ENCODE results near the gene GNG12. TPM values are rescaled to one million over a fixed set of nuclear protein-coding genes. Genes with fewer than 3 reads are reported as not detected.

Gene GNG12
- total and polyA plus RNA-seq, 4 donors: 84.9 to 175 (median 110) TPM

DNA sequence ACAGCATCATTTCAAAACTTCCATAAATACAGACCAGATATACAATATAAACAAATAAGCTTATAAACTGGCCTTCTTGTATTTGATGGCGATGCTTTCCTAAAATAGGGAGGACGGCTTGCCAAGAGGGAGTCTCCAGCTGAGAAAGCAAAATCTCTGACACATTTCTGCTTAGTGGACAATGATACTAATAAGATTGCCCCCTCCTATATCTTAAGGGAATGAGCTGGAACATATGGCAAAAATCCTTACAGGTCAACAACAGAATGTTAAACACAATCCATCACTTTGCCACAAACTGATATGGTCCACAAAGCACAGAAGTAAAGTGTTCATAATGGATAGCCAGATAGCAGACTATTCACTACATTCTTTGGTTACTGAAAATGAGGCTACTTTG lies 155.3 kb downstream of the GNG12 start:
- H3K4me3 ChIP-seq (ENCODE audit: low read length in 2 of 2): no peak overlapping the region
- peaks cover 0 to 2% of the 10 kb centered on the region in 2 donors for H3K4me1 ChIP-seq (ENCODE audit: control insufficient read depth in 1 of 2, insufficient read depth in 2 of 2, low read length in 2 of 2)
- no peaks in the 10 kb centered on the region for H3K27me3 ChIP-seq (ENCODE audit: control insufficient read depth in 1 of 2, insufficient read depth in 2 of 2, low read length in 1 of 2)
- no peaks in the 10 kb centered on the region for H3K36me3 ChIP-seq (ENCODE audit: control insufficient read depth in 1 of 2, insufficient read depth in 2 of 2, low read length in 1 of 2)
- H3K27ac ChIP-seq (ENCODE audit: low read depth in 1 of 2, low read length in 2 of 2): no peak overlapping the region
- DNase-seq: no peak
- intact Hi-C loops (cut with DNase I): no loop called here
- H3K9me3 ChIP-seq (ENCODE audit: control insufficient read depth, low read length): no peaks in the 10 kb centered on the region
- WGBS, 2 donors: 44 to 47% methylated on average over 2 of the region's 2 CpGs
- ATAC-seq (ENCODE audit: low FRiP score): no peak

DNA sequence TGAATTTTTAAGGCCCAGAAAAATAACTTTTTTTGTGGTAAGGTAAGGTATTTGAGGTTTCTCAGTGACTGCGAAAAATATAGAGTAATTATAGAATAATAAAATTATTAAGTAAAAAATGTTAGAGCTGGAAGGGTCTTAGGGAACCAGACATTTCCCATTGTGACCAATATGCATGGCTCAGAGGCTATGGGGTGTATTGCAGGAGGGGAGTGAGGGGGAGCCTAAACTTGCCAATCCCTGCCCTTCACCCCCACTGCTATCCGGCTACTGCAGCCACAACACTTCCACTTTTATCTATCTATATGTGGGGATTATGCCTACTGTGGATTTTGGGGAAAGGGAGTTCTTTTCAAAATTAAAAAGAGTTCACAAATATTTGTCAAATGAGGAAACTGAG lies 155.9 kb downstream of the GNG12 start:
- H3K27ac ChIP-seq (ENCODE audit: low read depth in 1 of 2, low read length in 2 of 2): no peak overlapping the region
- no peak overlapping the region for H3K4me3 ChIP-seq (ENCODE audit: low read length in 2 of 2)
- intact Hi-C loops (cut with DNase I): no loop called here
- H3K36me3 ChIP-seq (ENCODE audit: control insufficient read depth in 1 of 2, insufficient read depth in 2 of 2, low read length in 1 of 2): no peaks in the 10 kb centered on the region
- WGBS, 2 donors: 96 to 98% methylated on average over 2 of the region's 2 CpGs
- H3K27me3 ChIP-seq (ENCODE audit: control insufficient read depth in 1 of 2, insufficient read depth in 2 of 2, low read length in 1 of 2): no peaks in the 10 kb centered on the region
- DNase-seq: no peak
- no peak for ATAC-seq (ENCODE audit: low FRiP score)
- H3K9me3 ChIP-seq (ENCODE audit: control insufficient read depth, low read length): no peaks in the 10 kb centered on the region
- peaks cover 0 to 2% of the 10 kb centered on the region in 2 donors for H3K4me1 ChIP-seq (ENCODE audit: control insufficient read depth in 1 of 2, insufficient read depth in 2 of 2, low read length in 2 of 2)

DNA sequence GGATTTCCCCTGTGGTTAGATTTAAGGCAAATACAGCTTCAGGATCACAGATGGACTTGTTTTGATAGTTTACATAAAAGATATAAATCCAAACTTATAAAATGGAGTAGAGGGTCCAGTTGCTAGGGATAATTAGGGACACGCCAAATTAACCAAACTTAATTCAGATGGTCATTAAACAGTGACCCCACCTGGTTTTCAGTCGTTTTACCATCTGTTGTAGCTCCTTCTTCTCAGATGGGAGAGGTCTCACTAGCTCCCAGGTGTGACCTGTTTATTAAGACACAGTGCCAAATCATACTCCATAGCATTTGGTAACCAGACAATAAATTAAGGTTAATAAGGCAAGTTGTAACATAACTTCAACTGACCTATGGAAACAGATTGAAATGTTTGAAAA lies 156.3 kb downstream of the GNG12 start:
- H3K9me3 ChIP-seq (ENCODE audit: control insufficient read depth, low read length): no peaks in the 10 kb centered on the region
- intact Hi-C loops (cut with DNase I): no loop called here
- no peak overlapping the region for H3K4me3 ChIP-seq (ENCODE audit: low read length in 2 of 2)
- no peaks in the 10 kb centered on the region for H3K27me3 ChIP-seq (ENCODE audit: control insufficient read depth in 1 of 2, insufficient read depth in 2 of 2, low read length in 1 of 2)
- H3K4me1 ChIP-seq (ENCODE audit: control insufficient read depth in 1 of 2, insufficient read depth in 2 of 2, low read length in 2 of 2): peaks cover 0 to 2% of the 10 kb centered on the region in 2 donors
- no peak overlapping the region for H3K27ac ChIP-seq (ENCODE audit: low read depth in 1 of 2, low read length in 2 of 2)
- ATAC-seq (ENCODE audit: low FRiP score) (no peak), DNase-seq (no peak)
- WGBS, 2 donors: 84 to 86% methylated on average over 2 of the region's 2 CpGs
- no peaks in the 10 kb centered on the region for H3K36me3 ChIP-seq (ENCODE audit: control insufficient read depth in 1 of 2, insufficient read depth in 2 of 2, low read length in 1 of 2)

GRCh38 chr1:67676287-67676686 lies 157.0 kb downstream of the GNG12 start:
- Histone ChIP-seq H3K27me3 (ENCODE audit: control insufficient read depth in 1 of 2, insufficient read depth in 2 of 2, low read length in 1 of 2) (no peaks in the 10 kb centered on the region), H3K4me3 (ENCODE audit: low read length in 2 of 2) (no peak overlapping the region), H3K27ac (ENCODE audit: low read depth in 1 of 2, low read length in 2 of 2) (no peak overlapping the region), H3K36me3 (ENCODE audit: control insufficient read depth in 1 of 2, insufficient read depth in 2 of 2, low read length in 1 of 2) (no peaks in the 10 kb centered on the region), H3K9me3 (ENCODE audit: control insufficient read depth, low read length) (no peaks in the 10 kb centered on the region), H3K4me1 (ENCODE audit: control insufficient read depth in 1 of 2, insufficient read depth in 2 of 2, low read length in 2 of 2) (peaks cover 0 to 2% of the 10 kb centered on the region in 2 donors)
- ATAC-seq (ENCODE audit: low FRiP score) (no peak), DNase-seq (no peak)
- intact Hi-C loops (cut with DNase I): no loop called here
- WGBS, 2 donors: 97 to 98% methylated on average over 2 of the region's 2 CpGs

DNA sequence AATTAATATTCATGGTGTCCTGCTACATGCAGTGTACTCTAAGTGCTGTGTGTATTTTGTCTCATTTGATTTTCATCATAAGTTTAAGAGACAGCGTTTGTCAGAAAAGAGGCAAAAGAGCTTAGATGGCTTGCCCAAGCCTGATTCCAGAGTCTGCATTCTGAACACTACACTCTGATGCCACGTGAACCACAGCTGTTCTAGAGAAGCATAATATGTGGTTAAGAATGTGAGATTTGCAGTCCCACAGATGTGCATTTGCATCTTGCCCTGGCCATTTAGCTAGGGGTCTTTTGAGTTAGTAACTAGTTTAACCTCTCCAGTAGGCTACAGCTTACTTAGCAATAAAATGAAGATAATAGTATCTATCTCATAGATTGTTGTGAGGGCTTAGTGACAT lies 157.5 kb downstream of the GNG12 start:
- ATAC-seq (ENCODE audit: low FRiP score): no peak
- 86 to 92% methylated on average over 2 of the region's 2 CpGs for WGBS, 2 donors
- Histone ChIP-seq H3K36me3 (ENCODE audit: control insufficient read depth in 1 of 2, insufficient read depth in 2 of 2, low read length in 1 of 2) (no peaks in the 10 kb centered on the region), H3K27ac (ENCODE audit: low read depth in 1 of 2, low read length in 2 of 2) (no peak overlapping the region), H3K4me1 (ENCODE audit: control insufficient read depth in 1 of 2, insufficient read depth in 2 of 2, low read length in 2 of 2) (peaks cover 0 to 2% of the 10 kb centered on the region in 2 donors), H3K4me3 (ENCODE audit: low read length in 2 of 2) (no peak overlapping the region), H3K9me3 (ENCODE audit: control insufficient read depth, low read length) (no peaks in the 10 kb centered on the region), H3K27me3 (ENCODE audit: control insufficient read depth in 1 of 2, insufficient read depth in 2 of 2, low read length in 1 of 2) (no peaks in the 10 kb centered on the region)
- intact Hi-C loops (cut with DNase I): no loop called here
- no peak for DNase-seq

GRCh38 chr1:67674260-67675011 lies 158.8 kb downstream of the GNG12 start:
- ATAC-seq (ENCODE audit: low FRiP score) (peak; percentile 65), DNase-seq (no peak)
- WGBS, 2 donors: 39 to 41% methylated on average over 4 of the region's 4 CpGs
- no peaks in the 10 kb centered on the region for H3K36me3 ChIP-seq (ENCODE audit: control insufficient read depth in 1 of 2, insufficient read depth in 2 of 2, low read length in 1 of 2)
- peaks cover 0 to 2% of the 10 kb centered on the region in 2 donors for H3K4me1 ChIP-seq (ENCODE audit: control insufficient read depth in 1 of 2, insufficient read depth in 2 of 2, low read length in 2 of 2)
- no peak overlapping the region for H3K4me3 ChIP-seq (ENCODE audit: low read length in 2 of 2)
- H3K27ac ChIP-seq (ENCODE audit: low read depth in 1 of 2, low read length in 2 of 2): no peak overlapping the region
- H3K27me3 ChIP-seq (ENCODE audit: control insufficient read depth in 1 of 2, insufficient read depth in 2 of 2, low read length in 1 of 2): no peaks in the 10 kb centered on the region
- no peaks in the 10 kb centered on the region for H3K9me3 ChIP-seq (ENCODE audit: control insufficient read depth, low read length)
- intact Hi-C loops (cut with DNase I): no loop called here

DNA sequence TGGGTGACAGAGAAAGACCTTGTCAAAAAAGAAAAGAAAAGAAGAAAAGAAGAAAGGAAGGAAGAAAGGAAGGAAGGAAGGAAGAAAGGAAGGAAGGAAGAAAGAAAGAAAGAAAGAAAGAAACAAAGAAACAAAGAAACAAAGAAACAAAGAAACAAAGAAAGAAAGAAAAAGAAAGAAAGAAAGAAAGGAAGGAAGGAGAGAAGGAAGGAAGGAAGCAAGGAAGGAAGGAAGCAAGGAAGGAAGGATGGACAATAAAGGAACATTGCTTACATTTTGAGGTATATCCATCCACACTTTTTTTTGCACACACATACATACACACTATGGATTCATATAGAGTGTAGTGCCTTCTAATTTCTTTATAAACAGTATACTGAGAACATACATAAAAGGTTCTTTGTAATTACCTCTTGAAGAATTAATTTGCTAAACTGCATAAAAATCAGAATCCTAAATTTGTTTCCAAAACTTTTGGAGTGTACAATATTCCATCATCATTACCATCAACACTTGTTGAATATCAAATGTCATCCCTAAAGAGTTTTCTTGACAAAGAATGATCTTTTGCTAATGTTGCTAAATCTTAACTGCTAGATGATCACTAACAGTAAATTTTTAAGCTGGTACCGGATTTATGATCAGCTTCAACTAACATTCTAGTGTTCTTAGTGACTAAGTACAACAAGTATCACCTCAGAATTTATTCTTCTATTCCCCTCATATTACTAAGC lies 159.6 kb downstream of the GNG12 start:
- H3K27ac ChIP-seq (ENCODE audit: low read depth in 1 of 2, low read length in 2 of 2): no peak overlapping the region
- WGBS, 2 donors: 93 to 98% methylated on average over 1 of the region's 1 CpG
- intact Hi-C loops (cut with DNase I): no loop called here

DNA sequence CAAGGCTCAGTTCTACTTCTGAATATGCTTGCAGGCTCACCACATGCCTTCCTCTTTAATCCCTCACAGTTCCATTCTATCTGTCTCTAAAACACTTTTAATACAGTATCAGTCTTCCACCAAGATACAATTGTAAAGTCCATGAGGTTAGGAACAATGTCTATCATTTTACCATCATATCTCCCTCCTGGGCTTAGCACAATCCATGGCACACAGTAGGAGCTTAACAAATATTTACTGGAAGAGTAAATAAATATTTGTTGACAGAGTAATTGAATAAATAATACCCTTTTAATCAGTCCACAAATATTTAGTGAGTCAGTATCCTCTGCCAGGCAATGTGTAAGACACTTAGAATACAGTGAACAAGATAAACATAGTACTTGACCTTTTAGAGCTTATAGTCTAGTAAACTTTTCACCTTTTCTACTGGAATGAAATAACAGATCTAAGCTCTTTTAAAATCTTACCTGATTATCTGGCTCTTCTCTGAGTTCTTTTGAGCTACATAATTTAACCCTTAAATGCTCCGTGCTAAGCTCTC lies 160.9 kb downstream of the GNG12 start:
- intact Hi-C loops (cut with DNase I): no loop called here
- Histone ChIP-seq H3K27ac (ENCODE audit: low read depth in 1 of 2, low read length in 2 of 2) (no peak overlapping the region), H3K4me3 (ENCODE audit: low read length in 2 of 2) (no peak overlapping the region), H3K9me3 (ENCODE audit: control insufficient read depth, low read length) (no peaks in the 10 kb centered on the region), H3K4me1 (ENCODE audit: control insufficient read depth in 1 of 2, insufficient read depth in 2 of 2, low read length in 2 of 2) (peaks cover 0 to 2% of the 10 kb centered on the region in 2 donors), H3K27me3 (ENCODE audit: control insufficient read depth in 1 of 2, insufficient read depth in 2 of 2, low read length in 1 of 2) (no peaks in the 10 kb centered on the region), H3K36me3 (ENCODE audit: control insufficient read depth in 1 of 2, insufficient read depth in 2 of 2, low read length in 1 of 2) (no peaks in the 10 kb centered on the region)
- ATAC-seq (ENCODE audit: low FRiP score) (no peak), DNase-seq (no peak)
- 94 to 100% methylated on average over 1 of the region's 1 CpG for WGBS, 2 donors

More for the DNA sequence above, 159.6 kb downstream of the GNG12 start:
- no peak overlapping the region for H3K4me3 ChIP-seq (ENCODE audit: low read length in 2 of 2)
- H3K4me1 ChIP-seq (ENCODE audit: control insufficient read depth in 1 of 2, insufficient read depth in 2 of 2, low read length in 2 of 2): peaks cover 0 to 2% of the 10 kb centered on the region in 2 donors
- no peaks in the 10 kb centered on the region for H3K36me3 ChIP-seq (ENCODE audit: control insufficient read depth in 1 of 2, insufficient read depth in 2 of 2, low read length in 1 of 2)
- ATAC-seq (ENCODE audit: low FRiP score): no peak
- no peaks in the 10 kb centered on the region for H3K27me3 ChIP-seq (ENCODE audit: control insufficient read depth in 1 of 2, insufficient read depth in 2 of 2, low read length in 1 of 2)
- H3K9me3 ChIP-seq (ENCODE audit: control insufficient read depth, low read length): no peaks in the 10 kb centered on the region
- no peak for DNase-seq
